ENCODE measurements around the gene NUP160.
"Not testable (repeated sequence)": the region's sequence is repeated elsewhere in the genome, so short reads cannot be mapped to it uniquely, and the experiment has no call there.

The NUP160 gene

DNA sequence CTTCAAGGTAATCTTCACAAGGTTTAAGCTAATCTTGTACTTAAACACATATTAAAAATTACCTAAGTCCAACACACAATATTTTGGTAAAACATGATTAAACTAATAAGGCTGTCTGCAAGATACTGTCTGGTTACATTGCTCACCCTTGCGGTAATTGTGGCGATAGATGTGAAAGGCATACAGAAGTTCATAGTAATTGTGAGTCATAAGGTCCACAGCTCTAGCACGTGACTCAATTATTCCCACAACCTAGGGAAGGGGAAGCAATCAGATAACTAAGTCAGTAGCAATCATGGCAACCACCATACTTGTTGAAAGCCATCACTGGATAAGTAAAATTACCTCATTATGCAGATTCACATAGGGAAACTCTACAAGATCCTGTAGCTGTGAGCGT, 50.5 kb downstream of the NUP160 start:
- TF ChIP-seq POLR2A (IDR thresholded peaks at IDR 0.05; ENCODE audit: low read length) (no peak), GATA1 (IDR thresholded peaks at IDR 0.05; ENCODE audit: low read depth, low read length) (no peak)
- peak in 1 of 2 experiments; percentile 27 for DNase-seq

DNA sequence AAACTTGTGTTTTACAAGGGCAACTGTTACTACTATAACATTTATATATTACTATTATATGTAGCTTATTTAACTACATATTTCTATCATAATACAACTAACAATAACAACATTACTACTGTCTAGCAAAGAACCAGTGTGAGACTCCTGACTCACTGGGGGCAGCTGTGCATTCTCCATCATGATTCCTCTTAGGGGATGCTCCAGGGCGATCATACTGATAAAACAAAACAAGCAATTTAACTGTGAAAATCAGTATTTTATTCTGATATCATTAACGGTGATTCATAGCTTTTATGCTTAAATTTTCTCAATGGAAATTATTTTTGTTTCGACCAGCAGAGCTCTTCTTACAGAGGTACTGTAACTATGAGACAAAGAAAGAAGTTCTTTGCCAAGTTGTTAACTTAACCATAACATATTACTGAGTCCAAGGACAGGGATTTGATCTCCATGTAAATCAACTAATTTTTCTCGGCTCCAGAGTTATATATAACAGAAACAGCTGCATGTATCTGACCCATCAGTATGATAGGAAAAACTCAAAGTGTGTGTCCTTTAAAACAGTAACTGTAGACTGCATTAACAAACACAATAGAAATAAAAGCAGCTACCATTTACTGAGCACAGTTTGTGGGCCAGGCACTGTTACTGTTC, 56.2 kb downstream of the NUP160 start:
- TF ChIP-seq GATA1 (IDR thresholded peaks at IDR 0.05; ENCODE audit: low read depth, low read length), result no peak
- TF ChIP-seq POLR2A (IDR thresholded peaks at IDR 0.05; ENCODE audit: low read length), result no peak
- no peak for DNase-seq

DNA sequence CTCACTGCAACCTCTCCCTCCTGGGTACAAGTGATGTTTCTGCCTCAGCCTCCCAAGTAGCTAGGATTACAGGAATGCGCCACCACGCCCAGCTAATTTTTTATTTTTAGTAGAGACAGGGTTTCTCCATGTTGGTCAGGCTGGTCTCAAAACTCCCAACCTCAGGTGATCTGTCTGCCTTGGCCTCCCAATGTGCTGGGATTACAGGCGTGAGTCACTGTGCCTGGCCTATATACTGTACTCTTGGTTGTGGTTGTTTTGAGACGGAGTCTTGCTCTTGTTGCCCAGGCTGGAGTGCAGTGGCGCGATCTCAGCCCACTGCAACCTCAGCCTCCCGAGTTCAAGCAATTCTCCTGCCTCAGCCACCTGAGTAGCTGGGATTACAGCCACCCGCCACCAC, 58.1 kb downstream of the NUP160 start:
- not testable (repeated sequence) for DNase-seq

DNA sequence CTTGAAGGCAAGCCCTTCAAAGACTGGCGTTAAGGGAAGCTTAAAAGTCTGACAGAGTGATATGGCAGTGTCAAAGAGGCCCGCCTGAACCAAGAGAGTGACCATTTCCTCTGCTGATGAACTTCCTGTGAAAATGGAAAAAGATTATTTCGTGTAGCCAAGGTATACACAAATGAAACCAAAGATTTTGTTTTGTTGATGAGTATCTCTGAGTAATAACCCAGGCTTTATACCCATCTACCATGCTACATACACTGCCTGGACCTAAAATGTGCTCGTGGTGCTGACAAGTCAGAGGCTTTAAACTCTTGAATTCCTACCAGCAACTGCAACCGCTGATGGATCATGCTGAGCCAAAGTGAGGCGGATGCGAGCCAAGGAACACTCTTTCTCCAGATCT, 60.0 kb downstream of the NUP160 start:
- TF ChIP-seq POLR2A (IDR thresholded peaks at IDR 0.05; ENCODE audit: low read length), result no peak
- TF ChIP-seq GATA1 (IDR thresholded peaks at IDR 0.05; ENCODE audit: low read depth, low read length), result no peak
- no peak for DNase-seq

DNA sequence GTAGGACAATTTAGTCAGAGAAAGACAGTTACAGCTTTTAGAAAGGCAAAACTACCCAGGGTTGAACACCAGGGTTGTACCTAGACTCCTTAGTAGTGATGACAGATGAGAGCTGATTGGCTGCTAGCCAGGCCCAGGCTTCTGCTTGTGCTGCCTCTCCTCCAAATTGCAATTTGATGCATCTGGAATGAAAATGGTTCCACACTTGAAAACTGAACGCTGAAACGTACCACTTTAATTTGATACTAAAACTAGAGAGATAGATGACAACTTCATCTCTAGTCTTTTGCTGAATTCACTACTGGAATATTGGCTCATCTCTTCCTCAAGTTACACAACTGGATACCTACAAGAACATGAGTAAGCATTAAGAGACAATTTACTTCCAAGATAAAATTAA, 61.8 kb downstream of the NUP160 start:
- no peak for TF ChIP-seq POLR2A (IDR thresholded peaks at IDR 0.05; ENCODE audit: low read length)
- TF ChIP-seq GATA1 (IDR thresholded peaks at IDR 0.05; ENCODE audit: low read depth, low read length), result no peak
- peak in 1 of 2 experiments; percentile 32 for DNase-seq

DNA sequence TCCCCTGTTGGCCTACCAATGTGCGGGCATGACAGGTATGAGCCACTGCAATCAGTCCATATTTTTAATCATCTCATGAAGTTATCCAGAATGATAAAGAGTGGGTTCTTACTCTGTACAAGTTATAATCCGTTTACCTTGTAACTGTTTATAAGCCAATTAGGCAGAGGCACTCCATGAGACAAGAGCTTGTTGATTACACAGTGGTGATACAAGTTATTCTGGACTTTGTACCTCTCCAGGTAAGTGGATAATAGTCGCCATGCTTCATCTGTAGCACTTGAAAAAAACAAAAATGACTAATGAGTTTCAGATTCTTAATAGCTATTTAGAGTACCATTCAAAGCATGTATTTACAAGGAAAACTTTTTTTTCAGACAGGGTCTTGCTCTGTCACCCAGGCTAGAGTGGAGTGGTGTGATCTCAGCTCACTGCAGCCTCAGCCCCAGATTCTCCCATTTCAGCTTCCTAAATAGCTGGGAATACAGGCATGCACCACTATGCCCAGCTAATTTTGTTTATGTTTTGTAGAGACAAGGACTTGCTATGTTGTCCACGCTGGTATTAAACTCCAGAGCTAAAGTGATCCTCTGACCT, 63.3 kb downstream of the NUP160 start:
- TF ChIP-seq POLR2A (IDR thresholded peaks at IDR 0.05; ENCODE audit: low read length) (no peak), GATA1 (IDR thresholded peaks at IDR 0.05; ENCODE audit: low read depth, low read length) (no peak)
- DNase-seq, result no peak

DNA sequence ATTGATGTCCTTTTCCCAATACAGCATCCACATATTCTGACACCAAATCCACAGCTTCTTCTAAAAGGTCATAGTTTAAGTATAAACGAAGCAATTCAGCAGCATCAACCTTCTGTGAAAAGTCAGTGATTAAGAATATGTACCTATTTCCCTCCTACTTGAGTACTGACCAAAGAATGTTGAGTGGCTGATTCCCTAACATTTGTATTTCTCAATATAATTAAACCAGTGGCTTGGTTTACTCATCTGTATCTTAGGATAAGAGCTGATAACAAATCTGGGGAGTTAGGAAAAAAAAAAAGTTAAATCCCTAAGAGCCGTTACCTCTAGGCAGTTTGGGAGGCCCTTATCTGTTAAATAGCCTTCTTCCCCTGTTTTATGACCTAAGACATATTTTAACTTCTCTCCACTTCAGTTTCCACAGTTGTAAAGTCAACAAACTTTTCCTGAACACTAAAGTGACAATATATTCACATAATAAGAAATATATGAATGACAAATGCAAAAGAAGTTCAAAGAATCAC, 65.0 kb downstream of the NUP160 start:
- TF ChIP-seq POLR2A (IDR thresholded peaks at IDR 0.05; ENCODE audit: low read length), result no peak
- no peak for TF ChIP-seq GATA1 (IDR thresholded peaks at IDR 0.05; ENCODE audit: low read depth, low read length)
- DNase-seq, result no peak

DNA sequence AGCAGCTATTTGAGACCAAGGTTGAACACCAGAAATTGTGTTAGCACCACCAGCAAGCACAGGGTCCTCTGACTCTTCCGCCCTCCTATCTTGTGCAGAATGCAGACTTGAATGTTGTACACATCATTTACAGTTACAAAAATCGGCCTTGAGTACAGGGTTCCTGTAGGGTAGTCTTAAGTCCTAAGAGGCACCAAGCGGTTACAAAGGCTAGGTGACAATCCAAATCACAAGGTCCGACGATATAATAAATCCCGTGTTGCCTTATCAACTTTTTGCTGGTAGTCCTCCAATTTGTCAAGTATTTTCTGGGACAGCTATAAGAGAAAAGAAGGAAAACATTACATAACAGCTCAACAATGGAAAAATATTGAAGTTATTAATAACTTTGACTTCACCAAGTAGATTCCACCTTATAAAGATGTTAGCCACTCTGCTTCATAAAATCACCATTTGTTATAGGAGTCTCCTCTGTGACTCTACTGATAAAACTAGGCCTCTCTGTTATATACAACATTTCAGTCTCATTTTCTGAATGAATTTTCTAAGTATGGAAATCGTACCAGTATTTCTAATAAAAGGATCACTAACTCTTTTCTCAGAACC, 69.2 kb downstream of the NUP160 start:
- TF ChIP-seq GATA1 (IDR thresholded peaks at IDR 0.05; ENCODE audit: low read depth, low read length) (no peak), POLR2A (IDR thresholded peaks at IDR 0.05; ENCODE audit: low read length) (no peak)
- DNase-seq, result no peak

DNA sequence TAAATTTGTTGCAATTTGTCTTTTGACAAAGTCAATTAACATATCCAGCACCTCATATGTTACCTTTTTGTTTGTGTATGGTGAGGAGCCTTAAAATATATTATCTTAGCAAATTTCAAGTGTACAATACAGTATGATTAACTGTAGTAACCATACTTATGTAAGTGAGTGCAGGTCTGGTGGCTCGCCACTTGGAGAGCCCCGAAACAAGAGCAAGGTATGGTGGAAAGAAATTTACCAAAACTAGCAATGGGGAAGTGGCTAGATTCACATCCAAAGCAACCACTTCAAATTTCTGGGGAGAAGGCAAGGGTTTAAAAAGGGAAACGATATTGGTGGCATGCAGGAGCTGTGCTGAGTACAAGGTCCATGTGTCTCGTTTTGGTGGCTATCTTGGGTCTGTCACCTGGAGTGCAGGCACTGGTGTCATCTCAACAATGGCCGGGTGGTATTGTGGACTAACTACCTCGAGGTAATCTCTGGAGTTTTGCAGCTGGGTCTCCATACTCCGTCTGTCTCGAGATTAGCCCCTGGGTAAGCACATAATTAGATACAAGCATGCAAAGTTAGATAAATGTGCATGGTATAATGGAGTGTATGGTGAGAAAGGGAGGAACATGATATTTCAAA, 72.8 kb downstream of the NUP160 start:
- peak in 1 of 2 experiments; percentile 32 for DNase-seq
- TF ChIP-seq POLR2A (IDR thresholded peaks at IDR 0.05; ENCODE audit: low read length) (no peak), GATA1 (IDR thresholded peaks at IDR 0.05; ENCODE audit: low read depth, low read length) (no peak)

DNA sequence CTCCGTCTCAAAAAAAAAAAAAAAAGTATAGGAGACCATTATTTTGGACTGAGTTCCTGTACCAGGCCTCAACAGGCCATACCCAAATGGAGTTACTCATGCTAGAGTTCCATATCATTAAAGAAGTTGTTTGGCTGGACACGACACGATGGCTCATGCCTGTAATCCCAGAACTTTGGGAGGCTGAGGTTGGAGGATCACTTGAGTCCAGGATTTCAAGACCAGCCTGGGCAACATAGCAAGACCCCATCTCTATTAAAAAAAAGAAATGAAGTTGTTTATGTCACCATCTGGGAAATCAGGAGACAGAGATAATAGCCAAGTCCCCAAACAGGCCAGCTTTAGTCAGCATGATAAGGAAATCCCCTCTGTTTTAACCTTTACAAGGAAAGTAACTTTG, 74.3 kb downstream of the NUP160 start:
- TF ChIP-seq GATA1 (IDR thresholded peaks at IDR 0.05; ENCODE audit: low read depth, low read length) (no peak), POLR2A (IDR thresholded peaks at IDR 0.05; ENCODE audit: low read length) (no peak)
- no peak for DNase-seq

DNA sequence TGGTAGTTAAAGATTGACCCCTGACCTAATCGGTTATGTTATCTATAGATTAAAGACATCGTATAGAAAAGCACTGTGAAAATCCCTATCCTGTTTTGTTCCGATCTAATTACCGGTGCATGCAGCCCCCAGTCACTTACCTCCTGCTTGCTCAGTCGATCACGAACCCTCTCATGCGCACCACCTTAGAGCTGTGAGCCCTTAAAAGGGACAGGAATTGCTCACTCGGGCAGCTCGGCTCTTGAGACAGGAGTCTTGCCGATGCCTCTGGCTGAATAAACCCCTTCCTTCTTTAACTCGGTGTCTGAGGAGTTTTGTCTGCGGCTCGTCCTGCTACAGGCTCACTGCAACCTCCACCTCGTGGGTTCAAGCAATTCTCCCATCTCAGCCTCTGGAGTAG, 78.6 kb downstream of the NUP160 start:
- not testable (repeated sequence) for DNase-seq

DNA sequence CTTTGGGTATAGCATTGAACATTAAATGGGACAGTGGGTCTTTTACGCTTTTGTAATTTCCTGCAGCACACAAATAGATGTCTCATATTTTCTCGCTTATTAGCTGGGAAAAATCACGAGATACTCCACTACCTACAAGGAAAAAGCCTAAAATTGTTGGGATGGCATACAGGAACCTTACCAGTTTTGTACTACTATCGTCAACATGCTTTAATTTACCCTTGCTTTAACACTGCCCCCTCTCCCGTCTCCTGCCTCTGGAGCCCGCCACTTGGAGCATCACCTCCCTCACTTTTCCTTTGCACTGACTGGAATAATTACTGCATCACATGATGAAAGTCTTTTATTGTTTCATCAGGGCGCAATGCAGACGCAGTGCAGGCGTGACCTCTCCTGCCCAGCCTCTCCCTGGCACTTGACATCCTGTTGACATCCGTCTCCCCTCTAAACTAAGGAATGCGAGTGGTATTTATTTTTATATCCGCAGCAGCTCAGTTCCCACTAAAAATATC, 80.0 kb downstream of the NUP160 start:
- DNase-seq, result peak; percentile 45 to 60
- no peak for TF ChIP-seq POLR2A (IDR thresholded peaks at IDR 0.05; ENCODE audit: low read length)
- TF ChIP-seq GATA1 (IDR thresholded peaks at IDR 0.05; ENCODE audit: low read depth, low read length), result no peak

DNA sequence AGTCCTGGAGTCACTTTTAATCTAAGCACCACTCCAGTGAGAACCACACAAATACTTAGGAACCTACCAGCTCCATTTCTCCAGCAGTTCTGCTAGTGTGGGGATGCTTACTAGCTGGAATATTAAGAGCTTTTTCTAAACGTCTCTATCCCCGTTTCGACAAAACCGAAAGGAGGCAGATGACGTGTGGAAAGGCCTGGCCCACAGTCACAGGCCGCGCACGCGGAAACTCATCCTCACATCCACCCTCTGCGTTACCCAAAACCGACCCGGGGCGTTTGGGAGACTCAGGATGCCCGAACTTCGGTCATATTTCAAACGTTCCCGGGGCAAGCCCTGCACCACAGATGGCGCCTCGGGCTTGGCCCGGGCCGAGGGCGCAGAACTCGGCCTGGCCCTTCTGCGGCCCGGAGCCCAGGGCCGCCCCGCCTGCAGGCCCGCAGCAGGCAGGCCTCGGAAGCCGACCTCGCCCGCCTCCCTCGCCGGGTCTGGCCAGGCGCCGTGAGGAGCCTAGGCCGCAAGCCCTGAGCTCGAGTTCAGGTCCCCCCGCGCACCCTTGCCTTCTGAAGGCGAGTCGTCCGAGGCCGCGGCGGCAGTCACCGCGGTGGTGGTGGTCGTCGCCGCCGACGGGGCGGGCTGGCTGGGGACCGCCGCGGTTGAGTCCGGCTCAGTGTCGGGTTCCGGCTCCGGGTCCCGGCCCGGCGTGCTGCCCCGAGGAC, 81.5 kb downstream of the NUP160 start:
- peak; percentile 84 to 89 for DNase-seq
- TF ChIP-seq GATA1 (IDR thresholded peaks at IDR 0.05; ENCODE audit: low read depth, low read length) (no peak), POLR2A (IDR thresholded peaks at IDR 0.05; ENCODE audit: low read length) (no peak)

DNA sequence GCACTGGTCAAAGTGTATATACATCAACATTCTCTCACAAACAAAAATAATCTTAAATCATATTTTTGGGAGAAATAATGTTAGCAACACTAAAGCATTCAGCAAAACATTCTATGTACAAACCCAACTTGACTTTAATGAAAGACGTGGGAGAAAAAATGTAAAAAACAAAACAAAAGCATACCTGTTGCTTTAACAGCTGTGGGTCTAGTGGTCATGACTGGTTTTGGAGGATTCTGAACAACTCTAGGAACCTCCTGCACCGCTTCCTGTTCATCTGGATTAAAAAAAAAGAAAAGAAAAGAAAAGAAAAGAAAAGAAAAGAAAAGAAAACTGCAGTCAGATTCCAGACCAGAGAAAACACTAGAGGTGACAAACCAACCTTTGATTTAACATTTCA, 83.1 kb downstream of the NUP160 start:
- TF ChIP-seq GATA1 (IDR thresholded peaks at IDR 0.05; ENCODE audit: low read depth, low read length) (no peak), POLR2A (IDR thresholded peaks at IDR 0.05; ENCODE audit: low read length) (no peak)
- DNase-seq, result peak in 1 of 2 experiments; percentile 24

DNA sequence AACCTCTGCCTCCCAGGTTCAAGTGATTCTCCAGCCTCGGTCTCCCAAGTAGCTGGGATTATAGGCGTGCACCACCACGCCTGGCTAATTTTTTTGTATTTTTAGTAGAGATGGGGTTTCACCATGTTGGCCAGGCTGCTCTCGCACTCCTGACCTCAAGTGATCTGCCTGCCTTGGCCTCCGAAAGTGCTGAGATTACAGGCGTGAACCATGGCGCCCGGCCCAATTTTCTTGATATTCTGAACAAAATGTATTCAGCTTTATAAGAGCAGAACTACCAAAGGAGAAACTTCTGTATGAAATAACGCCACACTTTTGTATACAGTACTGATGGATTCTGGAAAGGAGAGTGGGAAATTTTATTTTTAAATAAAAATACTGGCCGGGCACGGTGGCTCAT, 88.9 kb downstream of the NUP160 start:
- DNase-seq, result not testable (repeated sequence)

Measured in erythroblast (primary cell).